Islet of Langerhans (tissue), 1 donor: ENCODE results near the gene METTL21C.

Source experiments
- FAIRE-seq: peaks from one replicate; lab custom pipeline; 2011; peaks lifted over from hg19 to GRCh38; lab: Jason Lieb, UNC

Gene METTL21C

GRCh38 chr13:102694937-102695336, at the start of gene METTL21C:
TSS of gene METTL21C (minus strand) at chr13:102695044. CDS start at chr13:102694498, 546 bp downstream.
- no peak for FAIRE-seq

DNA sequence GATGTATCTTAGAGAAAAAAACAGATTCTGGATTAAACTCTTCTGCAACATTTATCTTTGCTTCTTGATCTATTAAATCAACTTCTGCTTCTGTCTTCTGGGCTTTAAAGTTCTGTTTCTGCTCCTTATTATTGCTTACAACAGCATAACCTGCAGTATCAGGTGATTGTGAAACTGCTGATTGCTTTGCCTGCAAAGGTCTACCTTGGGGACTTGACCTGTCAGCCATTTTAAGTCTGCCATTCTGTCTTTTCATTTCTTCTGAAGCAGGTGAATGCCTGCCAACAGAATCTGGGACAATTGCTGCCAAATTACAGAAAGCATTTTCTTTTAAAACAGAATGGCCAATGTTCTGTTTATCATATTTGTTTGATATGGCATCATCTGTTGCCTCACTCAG, 47.7 kb upstream of the METTL21C start:
- FAIRE-seq, result no peak

DNA sequence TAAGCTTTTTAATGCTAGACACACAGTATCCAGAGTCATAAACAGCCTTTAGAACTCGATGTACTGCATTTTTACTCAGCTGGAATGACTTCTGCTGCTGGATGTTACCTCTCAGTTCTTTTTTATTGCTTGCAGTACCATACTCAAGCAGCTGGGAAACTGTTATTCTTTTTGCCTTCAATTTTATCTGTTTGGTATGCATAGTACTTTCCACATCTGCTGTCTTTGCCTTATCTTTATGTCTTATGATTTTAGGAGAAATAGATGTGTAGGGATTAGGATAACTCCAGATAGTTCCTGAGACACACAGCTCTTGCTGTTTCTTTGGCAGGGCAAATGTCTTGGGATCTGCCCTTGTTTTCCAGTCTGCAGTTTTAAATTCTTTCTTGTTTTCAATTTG, 47.3 kb upstream of the METTL21C start:
- no peak for FAIRE-seq

DNA sequence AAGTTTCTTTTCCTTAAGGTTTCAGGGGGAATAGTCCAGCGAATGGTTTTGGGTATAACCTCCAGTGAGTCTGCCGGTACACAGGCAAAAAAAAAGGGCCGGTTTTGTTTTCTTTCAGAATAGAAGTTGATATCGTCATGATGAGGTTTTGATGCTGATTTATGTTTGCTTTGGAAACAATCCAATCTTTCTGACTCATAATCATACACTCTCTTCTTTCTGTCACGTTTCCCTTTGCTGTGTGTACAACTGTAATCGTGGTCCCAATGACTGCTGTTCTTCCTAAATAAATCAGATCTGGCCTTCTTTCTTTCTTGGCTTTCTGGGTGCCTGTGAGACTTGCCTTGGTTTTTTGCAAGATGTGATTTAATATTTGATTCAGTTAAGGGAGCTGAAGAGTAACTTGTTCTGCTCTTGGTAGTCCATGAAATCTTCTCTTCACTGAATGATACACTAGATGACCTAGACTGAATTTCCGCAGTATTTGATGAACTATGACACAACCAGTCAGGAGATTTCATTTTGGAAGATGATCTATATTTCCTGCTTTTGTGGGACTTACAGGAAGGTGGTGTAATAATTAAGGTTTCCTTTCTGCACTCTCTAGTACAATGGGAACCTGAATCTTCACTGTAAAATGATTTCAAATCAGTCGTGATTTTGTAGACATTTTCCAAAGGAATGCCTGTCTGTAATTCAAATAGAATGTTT, 34.9 kb upstream of the METTL21C start:
- peak; percentile 91 for FAIRE-seq

- FAIRE-seq, result no peak
Observed at GRCh38 chr13:102726430-102726829, 31.6 kb upstream of the METTL21C start.

DNA sequence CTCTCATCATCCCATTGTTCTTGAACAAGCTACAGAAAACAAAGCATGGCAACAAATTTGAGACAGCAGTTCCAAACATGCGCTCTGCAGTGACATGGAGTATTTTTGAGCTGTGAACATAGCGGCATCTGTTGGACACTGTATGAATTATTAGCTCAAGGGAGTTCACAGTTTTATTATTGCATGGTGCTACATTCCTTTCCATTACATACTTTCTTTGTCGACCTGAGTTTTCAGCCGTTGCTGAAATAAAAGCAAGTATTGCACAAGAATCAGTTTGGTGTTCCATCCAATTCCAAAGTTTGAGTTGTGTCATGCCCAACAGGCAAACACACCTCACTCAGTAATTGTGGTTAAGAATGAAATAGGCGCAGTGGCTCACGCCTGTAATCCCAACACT, 30.1 kb upstream of the METTL21C start:
- FAIRE-seq, result peak; percentile 45

DNA sequence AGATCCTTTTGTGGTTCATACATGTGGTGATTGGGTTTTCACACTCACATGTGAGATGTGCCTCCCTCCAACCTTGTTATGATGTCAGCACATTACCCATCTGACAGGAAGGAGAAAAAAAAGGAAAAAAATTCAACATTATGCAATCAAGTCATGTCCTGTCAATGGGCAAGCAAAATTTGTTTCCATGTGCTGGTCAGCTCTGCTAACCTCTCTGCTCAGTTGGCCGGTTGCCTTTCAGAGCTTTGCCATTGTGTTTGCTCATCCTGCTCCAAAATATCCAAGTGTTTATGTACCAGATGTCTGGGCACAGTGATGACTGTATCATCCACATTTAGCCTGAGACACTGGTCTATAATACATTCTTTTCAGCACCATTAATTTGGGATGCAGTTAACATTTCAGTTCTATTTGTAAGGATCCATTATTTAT, 27.0 kb upstream of the METTL21C start:
- no peak for FAIRE-seq

GRCh38 chr13:102718746-102719145, 23.9 kb upstream of the METTL21C start:
- no peak for FAIRE-seq

DNA sequence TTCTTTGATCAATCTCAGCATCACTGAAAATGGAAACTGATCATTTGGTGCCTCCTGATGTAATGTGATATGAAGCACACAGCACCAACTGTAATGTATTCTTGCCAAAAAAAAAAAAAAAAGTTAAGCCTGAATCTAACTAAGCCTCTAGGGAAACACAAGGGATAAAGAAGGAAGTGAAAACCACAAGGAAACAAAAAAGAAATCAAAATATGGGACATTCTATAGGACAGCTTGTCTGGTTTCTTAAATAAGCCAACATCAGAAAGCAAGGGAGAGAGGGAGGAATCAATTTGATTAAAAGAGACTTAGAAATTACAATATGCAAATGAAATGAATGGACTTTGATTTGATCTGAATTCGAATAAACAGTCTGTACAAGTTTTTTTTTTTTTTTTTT, 20.6 kb upstream of the METTL21C start:
- no peak for FAIRE-seq

- no peak for FAIRE-seq
Observed at GRCh38 chr13:102710261-102710679, 15.4 kb upstream of the METTL21C start.

DNA sequence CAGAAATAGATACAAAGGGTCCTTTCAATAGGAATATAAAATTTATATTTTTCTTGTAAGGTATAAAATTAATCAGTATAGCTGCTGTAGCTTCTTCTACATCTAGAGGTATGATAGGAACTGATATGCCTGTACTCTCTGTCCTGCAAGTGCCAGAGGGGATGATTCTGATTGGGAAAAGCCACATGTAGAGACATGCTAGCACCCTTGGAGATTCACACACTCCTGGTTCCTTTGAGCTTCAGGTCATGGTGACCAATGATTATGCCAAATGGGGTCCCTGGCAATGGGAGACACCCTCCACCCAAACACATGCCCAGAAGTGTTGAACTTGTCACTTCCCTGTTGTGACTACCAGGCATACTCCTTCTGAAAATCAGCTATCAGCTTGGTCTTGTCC, 14.7 kb upstream of the METTL21C start:
- no peak for FAIRE-seq

DNA sequence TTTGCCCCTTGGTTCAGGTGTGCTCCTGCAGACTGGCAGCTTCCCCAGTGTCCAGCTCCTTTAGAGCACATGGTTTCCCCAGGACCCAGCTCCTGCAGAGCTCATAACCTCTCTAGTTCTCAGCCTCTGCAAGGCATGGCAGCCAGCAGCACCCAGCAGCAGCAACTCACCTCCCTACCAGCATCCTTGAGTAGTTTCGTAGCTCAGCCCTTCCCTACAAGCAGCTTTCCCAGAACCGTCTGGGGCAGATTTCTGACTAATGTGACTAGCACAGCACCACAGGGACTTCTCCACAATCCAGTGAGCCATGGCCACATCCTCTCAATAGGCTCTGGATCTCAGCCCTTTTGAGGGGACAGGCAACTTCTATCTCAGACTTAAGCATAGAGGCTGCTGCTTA, 14.1 kb upstream of the METTL21C start:
- no peak for FAIRE-seq

GRCh38 chr13:102708211-102708610, 13.4 kb upstream of the METTL21C start:
- no peak for FAIRE-seq

GRCh38 chr13:102707467-102707866, 12.6 kb upstream of the METTL21C start:
- peak; percentile 86 for FAIRE-seq

DNA sequence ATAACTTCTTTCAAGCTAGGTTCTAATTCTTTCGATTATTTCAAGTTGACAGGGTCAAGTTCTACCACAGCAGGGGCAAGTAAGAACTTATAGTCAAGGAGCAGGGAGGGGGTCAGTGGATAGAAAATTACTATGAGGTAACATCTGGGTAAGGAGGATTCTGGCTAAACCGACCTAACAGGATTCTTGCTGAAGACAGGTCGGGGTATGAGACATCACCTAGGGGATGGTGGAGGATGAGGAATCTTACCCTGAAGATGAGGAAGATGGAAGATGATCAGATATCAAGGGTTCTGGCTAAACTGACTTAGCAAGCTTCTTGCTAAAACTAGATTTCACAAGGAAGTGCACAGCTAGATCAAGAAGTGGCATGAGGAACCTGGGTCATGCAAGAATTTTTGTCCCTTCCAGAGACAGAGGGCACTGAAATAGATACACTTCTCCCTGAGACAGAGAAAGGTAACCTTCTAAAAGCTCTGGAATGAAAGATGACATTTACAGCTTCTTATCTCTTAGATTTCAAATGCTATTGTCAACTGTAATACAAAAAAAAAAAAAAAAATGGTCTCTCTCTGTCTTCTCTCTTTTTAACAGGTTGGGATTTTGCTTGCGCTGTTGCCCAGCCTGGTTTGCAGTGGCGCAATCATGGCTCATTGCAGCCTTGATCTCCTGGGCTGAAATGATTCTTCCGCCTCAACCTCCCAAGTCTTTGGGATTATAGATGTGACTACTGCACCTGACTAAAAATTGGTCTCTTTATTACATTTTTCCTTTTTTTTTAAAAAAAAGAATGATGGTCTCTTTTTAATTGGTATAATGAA, 9.6 kb upstream of the METTL21C start:
- no peak for FAIRE-seq

GRCh38 chr13:102703726-102704035, 8.8 kb upstream of the METTL21C start:
- FAIRE-seq, result no peak

GRCh38 chr13:102702965-102703725, 8.3 kb upstream of the METTL21C start:
- FAIRE-seq, result no peak

DNA sequence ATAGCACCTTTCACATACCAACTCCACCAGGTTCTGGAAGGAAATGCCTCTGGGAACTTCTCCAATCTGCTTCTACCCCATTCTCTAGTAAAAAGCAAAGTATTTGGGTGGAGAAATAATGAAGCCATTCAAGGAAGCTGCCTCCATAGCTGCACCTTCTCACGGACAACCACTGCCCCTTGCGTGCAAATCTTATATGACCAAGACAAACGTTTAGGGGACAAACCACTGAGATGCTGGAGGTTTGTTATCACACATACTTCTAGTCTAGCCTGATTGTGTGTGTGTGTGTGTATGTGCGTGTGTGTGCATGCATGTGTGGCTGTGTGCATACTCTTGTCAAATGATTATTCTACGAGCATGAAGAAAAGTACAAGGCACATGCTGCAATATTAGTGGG, 6.5 kb upstream of the METTL21C start:
- no peak for FAIRE-seq

- FAIRE-seq, result no peak
Observed at GRCh38 chr13:102700088-102701031, 5.5 kb upstream of the METTL21C start.

GRCh38 chr13:102699504-102699903, 4.7 kb upstream of the METTL21C start:
- no peak for FAIRE-seq

DNA sequence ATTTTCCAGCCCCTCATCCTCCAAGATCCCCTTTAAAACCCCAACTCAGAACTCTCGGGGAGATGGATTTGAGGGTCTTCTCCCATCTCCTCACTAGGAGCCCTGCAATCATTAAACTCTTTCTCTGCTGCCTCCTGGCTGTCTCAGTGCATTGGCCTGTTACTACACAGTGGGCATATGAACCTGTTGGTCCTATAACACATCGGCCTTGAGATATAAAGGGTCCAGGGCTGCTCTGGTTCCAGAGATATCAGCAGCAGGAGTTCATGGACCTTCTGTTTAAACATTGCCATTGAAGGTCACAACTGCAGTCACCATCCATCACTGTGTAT, 3.8 kb upstream of the METTL21C start:
- no peak for FAIRE-seq
